ENCODE data around the gene KAZN.

- TF ChIP-seq CTCF (IDR thresholded peaks at IDR 0.05), result no peak
- TF ChIP-seq POLR2A (IDR thresholded peaks at IDR 0.05), result no peak
Observed at GRCh38 chr1:14787604-14788003, 189.1 kb downstream of the KAZN start.

Data from testis (tissue), 2 donors.